Esophagus muscularis mucosa (tissue), 4 donors: ENCODE data around the gene FRMD1. TPM values are rescaled to one million over a fixed set of nuclear protein-coding genes. Genes with fewer than 3 reads are reported as not detected.

Source experiments
- DNase-seq: peaks from one replicate; pipeline ENCODE4 v3.0.0-alpha.2; 2017; ENCODE audit errors: extremely low spot score
- H3K27ac ChIP-seq, 4 donors: fragments of 200-600 bp; sonication (generic); replicated peaks in 1 of 4; 1 replicate in 3 of 4; 2 replicates in 1 of 4; pipeline ENCODE4 v1.5.1; 2016 to 2019; ENCODE audit warnings: mild to moderate bottlenecking in 1 of 4
- H3K27me3 ChIP-seq, 4 donors: fragments of 200-600 bp; sonication (generic); one replicate each; pipeline versions ENCODE4 v1.5.1 to v1.6.0; 2016 to 2019
- H3K36me3 ChIP-seq, 4 donors: fragments of 200-600 bp; sonication (generic); one replicate each; pipeline ENCODE4 v1.5.1; 2016 to 2019
- H3K4me1 ChIP-seq, 4 donors: fragments of 200-600 bp; sonication (generic); one replicate each; pipeline ENCODE4 v1.5.1; 2016 to 2019
- H3K4me3 ChIP-seq, 4 donors: fragments of 200-600 bp; sonication (generic); 1 replicate in 2 of 4; 2 replicates in 2 of 4; pipeline ENCODE4 v1.5.1; 2016 to 2019; ENCODE audit warnings: mild to moderate bottlenecking in 4 of 4, moderate library complexity in 1 of 4
- H3K9me3 ChIP-seq, 4 donors: fragments of 200-600 bp; sonication (generic); 1 replicate in 3 of 4; 2 replicates in 1 of 4; pipeline ENCODE4 v1.5.1; 2016 to 2019
- CTCF ChIP-seq, 3 experiments: fragments of 200-600 bp in 2 of 3; fragments of 450-650 bp in 1 of 3; sonication (generic) in 2 of 3; IDR thresholded peaks; one replicate each; pipeline ENCODE4 v1.5.1; 2017 to 2019; ENCODE audit warnings: antibody characterized with exemption in 3 of 3, mild to moderate bottlenecking in 2 of 3, moderate library complexity in 1 of 3
- EP300 ChIP-seq: sonication (generic); formaldehyde crosslinking; IDR thresholded peaks from one replicate; pipeline ENCODE4 v1.6.1; 2017; ENCODE audit warnings: antibody characterized with exemption
- POLR2A ChIP-seq: fragments of 450-650 bp; IDR thresholded peaks from one replicate; pipeline ENCODE4 v1.6.1; 2017; ENCODE audit warnings: antibody characterized with exemption, moderate library complexity, mild to moderate bottlenecking, low read depth
- POLR2AphosphoS5 ChIP-seq, 2 donors: sonication (generic); formaldehyde crosslinking; IDR thresholded peaks; one replicate each; pipeline ENCODE4 v1.6.1; 2017; ENCODE audit warnings: antibody characterized with exemption in 2 of 2
- WGBS: methylation state at CpG from one replicate; pipeline ENCODE4 v1.1.5; 2018; 5-methylcytosine and 5-hydroxymethylcytosine counted together
- intact Hi-C: fragments of 100-400 bp; cut with DNase I; formaldehyde crosslinking; loops from one replicate; pipeline ENCODE4 v1.15.1; 2023
- total RNA-seq, 4 donors: library from RNA; depleted of rRNA; stranded (reverse); fragments of >200 nt; gene quantifications; one replicate each; pipeline versions ENCODE4 v1.1.0 to v1.2.1, GENCODE V29; 2016

The FRMD1 gene
- total RNA-seq, 4 donors from 2014 or later = 0.17 TPM; not detected in 3

- Histone ChIP-seq H3K4me3 (no peak overlapping the region), H3K4me1 (peaks cover 0 to 10% (median 6%) of the 10 kb centered on the region in 4 donors), H3K9me3 (no peaks in the 10 kb centered on the region), H3K27me3 (peaks cover 0 to 18% (median under 1%) of the 10 kb centered on the region in 4 donors), H3K27ac (no peak overlapping the region), H3K36me3 (no peaks in the 10 kb centered on the region)
- no peak for TF ChIP-seq POLR2AphosphoS5 (IDR thresholded peaks at IDR 0.05)
- TF ChIP-seq EP300 = no peak
- TF ChIP-seq POLR2A = no peak
- no peak for TF ChIP-seq CTCF (IDR thresholded peaks at IDR 0.05)
- no peak for DNase-seq
- intact Hi-C loops = no loop called here
- 80% methylated on average over 8 of the region's 8 CpGs for WGBS
Observed at GRCh38 chr6:168107191-168107983, 28.4 kb upstream of the FRMD1 start.

- TF ChIP-seq POLR2A (no peak), POLR2AphosphoS5 (IDR thresholded peaks at IDR 0.05) (no peak), EP300 (no peak), CTCF (IDR thresholded peaks at IDR 0.05) (no peak)
- no peak overlapping the region for H3K27ac ChIP-seq
- no peak for DNase-seq
- H3K36me3 ChIP-seq = no peaks in the 10 kb centered on the region
- H3K9me3 ChIP-seq = no peaks in the 10 kb centered on the region
- intact Hi-C loops = no loop called here
- H3K4me3 ChIP-seq = no peak overlapping the region
- WGBS = 84% methylated on average over 3 of the region's 3 CpGs
- peaks cover 0 to 25% (median 4%) of the 10 kb centered on the region in 4 donors for H3K27me3 ChIP-seq
- H3K4me1 ChIP-seq = peaks cover 2 to 14% (median 6%) of the 10 kb centered on the region in 4 donors
Observed at GRCh38 chr6:168106633-168107005, 27.6 kb upstream of the FRMD1 start.

GRCh38 chr6:168105813-168106632 lies 27.0 kb upstream of the FRMD1 start:
- Histone ChIP-seq H3K27me3 (peaks cover 0 to 31% (median 10%) of the 10 kb centered on the region in 4 donors), H3K36me3 (no peaks in the 10 kb centered on the region), H3K27ac (no peak overlapping the region), H3K4me1 (peaks cover 7 to 20% (median 11%) of the 10 kb centered on the region in 4 donors), H3K9me3 (no peaks in the 10 kb centered on the region), H3K4me3 (no peak overlapping the region)
- TF ChIP-seq POLR2A (no peak), POLR2AphosphoS5 (IDR thresholded peaks at IDR 0.05) (no peak)
- no peak for DNase-seq
- intact Hi-C loops = no loop called here
- WGBS = 82% methylated on average over 12 of the region's 12 CpGs

GRCh38 chr6:168104636-168105035 lies 25.6 kb upstream of the FRMD1 start:
- intact Hi-C loops = no loop called here

More at GRCh38 chr6:168104636-168105035, 25.6 kb upstream of the FRMD1 start:
- Histone ChIP-seq H3K27ac (no peak overlapping the region), H3K9me3 (no peaks in the 10 kb centered on the region), H3K4me3 (no peak overlapping the region), H3K27me3 (peaks cover 0 to 45% (median 19%) of the 10 kb centered on the region in 4 donors), H3K4me1 (peaks cover 7 to 25% (median 15%) of the 10 kb centered on the region in 4 donors), H3K36me3 (no peaks in the 10 kb centered on the region)
- TF ChIP-seq CTCF (IDR thresholded peaks at IDR 0.05) = no peak
- no peak for TF ChIP-seq POLR2A
- TF ChIP-seq POLR2AphosphoS5 (IDR thresholded peaks at IDR 0.05) = no peak
- TF ChIP-seq EP300 = no peak
- no peak for DNase-seq
- 93% methylated on average over 10 of the region's 10 CpGs for WGBS
